Endothelial cell (in vitro differentiated cells): ENCODE results near the gene GPC5. TPM values are rescaled to one million over a fixed set of nuclear protein-coding genes. Genes with fewer than 3 reads are reported as not detected.

Source experiments
- DNase-seq: peaks from one replicate; pipeline ENCODE4 v3.0.0; 2021; ENCODE audit warnings: low spot score
- H3K27ac Mint-ChIP-seq: one replicate; pipeline ENCODE4 v1.8.0; 2021; ENCODE audit warnings: mixed read lengths, inconsistent platforms; ENCODE audit not compliant: unreplicated experiment
- H3K27me3 Mint-ChIP-seq: one replicate; pipeline ENCODE4 v1.8.0; 2021; ENCODE audit warnings: mild to moderate bottlenecking, moderate library complexity, mixed read lengths, inconsistent platforms; ENCODE audit not compliant: unreplicated experiment
- H3K36me3 Mint-ChIP-seq: one replicate; pipeline ENCODE4 v1.8.0; 2021; ENCODE audit warnings: mild to moderate bottlenecking, low read depth, mixed read lengths, inconsistent platforms; ENCODE audit not compliant: unreplicated experiment
- H3K4me1 Mint-ChIP-seq: one replicate; pipeline ENCODE4 v1.8.0; 2021; ENCODE audit warnings: mild to moderate bottlenecking, mixed read lengths, inconsistent platforms; ENCODE audit not compliant: unreplicated experiment
- H3K4me3 Mint-ChIP-seq: one replicate; pipeline ENCODE4 v1.8.0; 2021; ENCODE audit warnings: mild to moderate bottlenecking, mixed read lengths, inconsistent platforms; ENCODE audit not compliant: unreplicated experiment
- H3K9me3 Mint-ChIP-seq: one replicate; pipeline ENCODE4 v1.8.0; 2021; ENCODE audit warnings: mixed read lengths, inconsistent platforms; ENCODE audit not compliant: unreplicated experiment
- CTCF ChIP-seq: fragments of 200-600 bp; sonication (generic); IDR thresholded peaks from one replicate; pipeline ENCODE4 v1.5.0; 2021; ENCODE audit warnings: antibody characterized with exemption; ENCODE audit not compliant: unreplicated experiment
- total RNA-seq: library from RNA; stranded (reverse); fragmentation: NEBNext Ultra II Directional; extraction: Animal tissue kit (Norgen Biotek cat#: 25700); gene quantifications from one replicate; pipeline ENCODE4 v1.2.1, GENCODE V29; 2021; ENCODE audit not compliant: unreplicated experiment

GPC5 gene
- total RNA-seq, 1 donor from 2014 or later: not detected

- Mint-ChIP-seq H3K27ac (no peak overlapping the region), H3K27me3 (no peaks in the 10 kb centered on the region), H3K9me3 (no peaks in the 10 kb centered on the region), H3K4me1 (no peaks in the 10 kb centered on the region), H3K36me3 (no peaks in the 10 kb centered on the region), H3K4me3 (no peak overlapping the region)
- no peak for TF ChIP-seq CTCF
- DNase-seq: no peak
Measured at GRCh38 chr13:92656648-92657047, 1258.2 kb downstream of the GPC5 start.

- Mint-ChIP-seq H3K4me3 (no peak overlapping the region), H3K27ac (no peak overlapping the region), H3K9me3 (no peaks in the 10 kb centered on the region), H3K4me1 (no peaks in the 10 kb centered on the region), H3K36me3 (no peaks in the 10 kb centered on the region), H3K27me3 (no peaks in the 10 kb centered on the region)
- TF ChIP-seq CTCF: no peak
- no peak for DNase-seq
Measured at GRCh38 chr13:92657565-92657964, 1259.1 kb downstream of the GPC5 start.

GRCh38 chr13:92658293-92658692 is 1259.9 kb downstream of the GPC5 start:
- Mint-ChIP-seq H3K27ac (no peak overlapping the region), H3K9me3 (no peaks in the 10 kb centered on the region), H3K27me3 (no peaks in the 10 kb centered on the region), H3K4me1 (no peaks in the 10 kb centered on the region), H3K4me3 (no peak overlapping the region), H3K36me3 (no peaks in the 10 kb centered on the region)
- DNase-seq: no peak
- no peak for TF ChIP-seq CTCF

- DNase-seq: no peak
- no peak overlapping the region for H3K27ac Mint-ChIP-seq
- no peaks in the 10 kb centered on the region for H3K36me3 Mint-ChIP-seq
- no peaks in the 10 kb centered on the region for H3K4me1 Mint-ChIP-seq
- TF ChIP-seq CTCF: no peak
- no peaks in the 10 kb centered on the region for H3K9me3 Mint-ChIP-seq
- no peak overlapping the region for H3K4me3 Mint-ChIP-seq
- H3K27me3 Mint-ChIP-seq: no peaks in the 10 kb centered on the region
Measured at GRCh38 chr13:92661406-92661805, 1263.0 kb downstream of the GPC5 start.

- Mint-ChIP-seq H3K4me3 (no peak overlapping the region), H3K36me3 (no peaks in the 10 kb centered on the region), H3K27ac (no peak overlapping the region), H3K9me3 (no peaks in the 10 kb centered on the region), H3K4me1 (no peaks in the 10 kb centered on the region), H3K27me3 (no peaks in the 10 kb centered on the region)
- no peak for TF ChIP-seq CTCF
- DNase-seq: no peak
Measured at GRCh38 chr13:92668157-92668556, 1269.7 kb downstream of the GPC5 start.
